ENCODE data around the gene ZDHHC1.
A peak's percentile ranks its signal among the peaks of the same experiment; 100 is the strongest.

ZDHHC1 gene

GRCh38 chr16:67415872-67416793 is at the start of gene ZDHHC1:
ZDHHC1 (minus strand) TSS chr16:67416477; CDS start chr16:67407775, 8,702 bp downstream.
- FAIRE-seq = no peak

GRCh38 chr16:67464565-67464964 is 48.3 kb upstream of the ZDHHC1 start:
- no peak for FAIRE-seq

DNA sequence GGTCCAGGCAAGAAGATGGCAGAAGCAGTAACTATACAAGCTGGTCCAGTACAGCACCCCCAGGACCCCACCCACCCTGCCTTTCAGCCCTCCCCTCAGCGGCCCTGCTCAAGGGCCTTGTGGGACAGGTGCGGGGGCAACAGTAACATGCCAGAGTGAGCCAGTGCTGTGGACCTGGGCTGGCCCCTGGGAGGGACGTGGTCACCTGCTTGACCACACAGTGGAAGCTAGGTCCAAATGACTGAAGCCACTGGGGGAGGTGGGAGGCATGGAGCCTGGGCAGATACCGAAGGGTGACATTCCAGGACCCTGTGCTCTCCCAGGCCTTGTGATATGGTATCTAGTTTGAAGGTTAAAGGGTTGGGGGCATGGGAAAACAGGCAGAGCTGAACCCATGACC is 47.4 kb upstream of the ZDHHC1 start:
- no peak for FAIRE-seq

GRCh38 chr16:67463059-67463458 is 46.8 kb upstream of the ZDHHC1 start:
- FAIRE-seq = no peak

DNA sequence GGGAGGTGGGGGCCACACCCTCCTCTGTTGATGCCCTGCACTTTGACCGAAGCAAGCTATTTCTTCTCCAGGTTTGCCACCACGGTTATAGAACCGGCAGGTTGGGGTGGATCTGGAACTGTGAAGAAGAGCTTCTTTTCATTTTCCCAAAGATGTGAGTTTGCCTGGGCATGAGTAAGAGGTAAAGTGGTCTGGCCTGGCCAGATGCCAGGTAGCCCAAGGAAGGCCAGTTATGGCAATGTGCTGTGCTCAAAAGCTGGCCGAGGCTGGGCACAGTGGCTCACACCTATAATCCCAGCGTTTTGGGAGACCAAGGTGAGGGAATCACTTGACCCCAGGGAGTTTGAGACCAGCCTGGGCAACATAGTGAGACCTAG is 46.0 kb upstream of the ZDHHC1 start:
- no peak for FAIRE-seq

DNA sequence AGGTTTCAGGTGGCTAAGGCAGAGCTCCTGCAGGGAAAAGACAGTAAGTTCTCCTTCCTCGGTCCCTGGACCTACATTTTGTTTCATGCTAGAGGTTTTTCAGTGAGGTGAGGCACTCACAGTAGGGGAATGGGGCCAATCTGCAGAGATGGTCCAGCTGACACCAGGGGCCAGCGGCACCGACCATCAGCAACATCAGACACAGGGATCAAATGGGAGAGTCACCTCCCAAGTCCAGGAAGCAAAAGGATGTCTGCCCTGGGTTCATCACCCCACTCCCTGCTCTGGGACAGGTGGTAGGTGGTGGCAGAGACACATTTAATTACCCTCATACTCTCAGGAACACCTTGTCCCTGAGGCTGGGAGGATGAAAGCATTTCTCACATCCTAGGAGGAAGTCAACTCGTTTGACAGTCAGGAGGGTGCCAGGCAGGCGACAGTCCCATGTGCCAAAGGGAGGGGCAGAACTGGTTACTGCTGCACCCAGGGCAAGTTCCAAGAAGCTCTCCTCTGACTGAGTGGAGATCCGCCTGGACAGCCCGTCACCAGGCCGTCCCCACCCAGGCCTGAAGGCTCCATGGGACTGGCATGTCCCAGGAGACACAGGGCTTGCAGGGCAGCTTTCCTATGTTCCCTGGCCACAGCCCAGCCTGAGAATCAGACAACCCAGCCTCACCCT is 45.5 kb upstream of the ZDHHC1 start:
- no peak for FAIRE-seq

GRCh38 chr16:67460961-67461360 is 44.7 kb upstream of the ZDHHC1 start:
- FAIRE-seq = no peak

DNA sequence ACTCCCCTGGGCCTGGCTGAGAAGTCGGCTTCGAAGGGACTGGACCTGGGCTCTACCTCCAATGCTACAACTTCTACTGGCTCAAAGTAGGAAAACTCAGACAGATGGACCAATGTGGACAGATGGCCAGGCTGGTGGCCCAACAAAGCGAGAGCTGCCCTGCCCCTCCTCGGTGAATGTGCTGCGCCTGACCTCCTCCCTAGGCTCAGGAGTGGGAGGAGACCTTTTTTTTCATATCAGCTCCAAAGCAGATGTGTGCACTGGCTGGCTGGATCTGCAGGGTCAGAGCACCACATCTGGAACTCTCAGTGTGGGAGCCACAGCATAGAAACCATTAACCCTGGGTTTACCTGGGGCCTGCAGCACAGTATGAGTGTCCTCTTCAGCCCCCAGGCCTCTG is 43.9 kb upstream of the ZDHHC1 start:
- peak; percentile 83 for FAIRE-seq

DNA sequence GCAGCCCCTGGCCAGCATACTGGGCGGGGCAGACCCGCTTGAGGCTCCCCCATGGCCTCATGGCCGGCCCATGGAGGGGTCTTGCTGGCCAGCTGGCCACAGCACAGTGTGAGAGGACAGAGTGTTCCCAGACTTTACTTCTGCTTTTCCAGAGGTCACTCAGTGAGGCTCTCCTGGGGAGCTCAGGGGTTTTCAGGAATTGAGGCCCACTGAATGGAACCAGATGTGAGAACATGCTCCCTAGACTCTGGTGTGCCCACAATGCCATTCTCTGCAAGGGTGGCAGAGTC is 43.5 kb upstream of the ZDHHC1 start:
- FAIRE-seq = no peak

DNA sequence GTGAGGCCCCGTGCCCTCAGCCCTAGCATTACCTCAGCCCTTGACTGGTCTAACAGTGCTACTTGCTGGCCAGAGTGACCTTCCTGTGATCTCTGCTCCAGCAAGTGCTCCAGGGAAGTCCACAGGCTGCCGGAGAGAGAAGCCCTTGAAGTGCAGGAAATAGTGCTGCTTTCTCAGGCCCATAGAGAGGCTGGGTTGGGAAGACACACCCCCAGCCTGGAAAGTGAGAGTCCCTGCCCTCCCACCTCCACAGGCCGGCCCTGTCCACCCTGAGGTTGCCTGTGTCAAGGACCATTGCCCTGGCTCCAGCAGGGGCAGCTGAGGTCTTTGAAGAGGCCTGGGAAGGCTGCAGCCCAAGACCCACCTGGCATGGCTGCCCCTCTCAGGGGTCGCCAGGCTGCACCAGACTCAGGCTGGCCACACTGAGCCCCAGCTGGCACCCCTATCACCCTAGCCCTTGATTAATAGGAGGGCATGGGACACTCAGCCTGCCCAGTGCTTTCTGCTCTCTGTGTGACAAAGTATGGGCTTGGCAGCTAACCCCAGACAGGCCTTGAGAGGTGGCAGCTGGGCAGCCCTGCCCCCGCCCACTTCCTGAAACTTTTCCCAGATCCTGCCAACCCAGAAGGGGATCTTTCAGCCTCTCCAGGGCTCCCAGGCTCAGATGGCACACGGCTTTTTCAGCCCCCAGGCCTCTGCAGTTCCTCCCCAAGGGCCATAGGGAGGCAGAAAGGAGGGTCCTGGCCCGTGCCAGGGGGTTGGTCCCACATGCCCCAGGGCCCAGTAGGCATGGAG is 43.0 kb upstream of the ZDHHC1 start:
- FAIRE-seq = no peak

GRCh38 chr16:67458121-67458641 is 41.9 kb upstream of the ZDHHC1 start:
- peak; percentile 37 for FAIRE-seq

- no peak for FAIRE-seq
Observed at GRCh38 chr16:67457611-67458010, 41.3 kb upstream of the ZDHHC1 start.

- no peak for FAIRE-seq
Observed at GRCh38 chr16:67456391-67457081, 40.3 kb upstream of the ZDHHC1 start.

GRCh38 chr16:67454852-67455251 is 38.6 kb upstream of the ZDHHC1 start:
- FAIRE-seq = no peak

DNA sequence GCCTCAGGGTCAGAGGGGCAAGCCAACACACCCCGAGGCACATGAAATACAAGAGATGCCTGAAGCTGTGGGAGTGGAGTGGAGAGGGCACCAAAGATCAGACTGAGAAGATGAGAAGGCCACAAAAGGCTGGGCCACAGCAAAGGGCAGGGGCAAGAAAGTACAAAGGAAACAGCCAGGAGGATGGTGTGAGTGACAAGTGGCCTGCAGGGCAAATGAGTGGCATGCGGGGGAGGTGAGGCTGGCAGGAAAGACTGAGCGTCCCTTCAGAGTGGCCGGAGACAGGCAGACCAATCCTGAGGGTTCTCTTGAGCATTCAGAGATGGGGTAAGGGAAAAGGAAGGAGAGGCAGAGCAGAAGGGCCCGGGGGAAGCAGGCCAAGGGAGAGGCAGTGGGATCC is 37.8 kb upstream of the ZDHHC1 start:
- FAIRE-seq = no peak

GRCh38 chr16:67451704-67452435 is 35.6 kb upstream of the ZDHHC1 start:
- no peak for FAIRE-seq

DNA sequence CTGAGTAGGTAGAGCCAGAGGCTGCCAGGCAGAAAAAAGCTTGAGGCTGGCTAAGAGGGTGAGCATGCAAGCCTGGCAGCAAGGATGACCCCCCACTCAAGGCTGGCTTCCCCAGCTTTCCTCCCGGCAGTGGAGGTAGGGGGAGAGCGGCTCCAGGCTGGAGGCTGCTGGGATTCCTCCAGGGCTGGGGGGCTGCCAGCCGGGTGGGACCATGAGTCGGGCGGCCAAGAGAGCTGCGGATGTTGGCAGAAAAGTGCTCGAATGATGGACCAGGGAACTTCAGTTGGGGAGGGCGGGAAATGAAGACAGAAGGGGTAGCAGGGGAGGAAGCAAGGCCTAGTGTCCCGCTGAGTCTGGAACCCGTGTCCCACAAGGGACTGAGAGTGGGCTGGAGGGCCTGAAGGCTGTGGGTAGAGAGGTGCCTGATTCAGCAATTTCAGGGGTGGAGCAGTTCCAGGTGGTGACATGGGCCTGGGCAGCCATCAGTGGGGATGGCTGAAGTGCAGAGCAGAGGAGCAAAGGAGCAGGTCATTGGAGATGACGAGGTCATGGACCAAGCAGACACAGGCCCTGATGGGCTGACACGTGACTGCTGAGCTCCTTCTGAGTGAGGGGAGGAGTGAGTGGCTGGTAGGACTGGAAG is 34.9 kb upstream of the ZDHHC1 start:
- no peak for FAIRE-seq

- FAIRE-seq = no peak
Observed at GRCh38 chr16:67449739-67450138, 33.5 kb upstream of the ZDHHC1 start.

DNA sequence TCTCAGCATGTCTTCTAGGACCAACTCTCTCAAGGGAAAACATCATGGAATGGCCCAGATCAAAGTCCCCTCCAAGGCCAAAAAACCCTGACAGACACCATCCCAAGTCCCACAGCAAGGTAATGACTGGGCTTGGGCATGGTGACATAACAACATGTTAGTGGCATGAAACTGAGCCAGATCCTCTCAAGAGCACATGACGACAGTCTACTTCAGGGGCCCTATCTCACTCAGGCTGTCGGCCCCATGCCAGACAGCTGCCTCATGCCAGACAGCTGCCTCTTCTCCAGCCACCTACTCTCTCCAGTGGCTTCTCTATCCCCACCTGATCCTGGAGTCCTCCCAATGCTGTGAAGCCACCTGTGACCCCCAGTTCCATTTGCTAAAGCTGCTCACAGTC is 33.1 kb upstream of the ZDHHC1 start:
- FAIRE-seq = no peak

DNA sequence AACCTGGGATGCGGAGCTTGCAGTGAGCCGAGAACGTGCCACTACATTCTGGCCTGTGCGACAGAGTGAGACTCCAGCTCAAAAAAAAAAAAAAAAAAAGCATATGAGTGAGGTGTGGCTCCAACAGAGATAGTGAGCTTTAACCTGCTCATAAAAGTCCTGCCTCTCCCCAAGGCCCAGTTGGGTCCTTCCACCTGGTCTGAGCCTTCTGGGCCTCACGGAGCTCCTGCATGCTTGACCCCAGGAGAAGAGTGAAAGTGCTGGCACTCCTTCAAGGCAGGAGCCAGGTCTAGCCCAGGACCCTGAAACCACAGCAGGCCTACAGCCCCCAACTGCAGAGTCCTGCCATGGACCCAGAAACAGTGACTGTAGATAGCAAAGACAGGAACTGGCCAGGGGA is 32.3 kb upstream of the ZDHHC1 start:
- no peak for FAIRE-seq

- no peak for FAIRE-seq
Observed at GRCh38 chr16:67447508-67448076, 31.3 kb upstream of the ZDHHC1 start.
